ENCODE results near the gene FNDC10. TPM values are rescaled to one million over a fixed set of nuclear protein-coding genes. Genes with fewer than 3 reads are reported as not detected.

Gene FNDC10
- total RNA-seq, 4 donors from 2014 or later: 0.50 to 1.9 (median 0.84) TPM; not detected in 1

GRCh38 chr1:1617925-1618324 is 18.0 kb upstream of the FNDC10 start:
- H3K4me1 ChIP-seq: peaks cover 34 to 55% (median 37%) of the 10 kb centered on the region in 4 donors
- no peak for DNase-seq (ENCODE audit: extremely low spot score)
- no peak overlapping the region for H3K4me3 ChIP-seq
- no peaks in the 10 kb centered on the region for H3K9me3 ChIP-seq
- no peak overlapping the region for H3K27ac ChIP-seq (replicated peaks in 1 of 4)
- peaks cover 4 to 23% (median 15%) of the 10 kb centered on the region in 4 donors for H3K36me3 ChIP-seq
- intact Hi-C loops (cut with DNase I): no loop called here
- H3K27me3 ChIP-seq: no peaks in the 10 kb centered on the region
- WGBS: 93% methylated on average over 5 of the region's 6 CpGs
- TF ChIP-seq POLR2AphosphoS5 (IDR thresholded peaks at IDR 0.05) (no peak), POLR2A (IDR thresholded peaks at IDR 0.05; ENCODE audit: low read depth) (no peak), EP300 (IDR thresholded peaks at IDR 0.05) (no peak)

DNA sequence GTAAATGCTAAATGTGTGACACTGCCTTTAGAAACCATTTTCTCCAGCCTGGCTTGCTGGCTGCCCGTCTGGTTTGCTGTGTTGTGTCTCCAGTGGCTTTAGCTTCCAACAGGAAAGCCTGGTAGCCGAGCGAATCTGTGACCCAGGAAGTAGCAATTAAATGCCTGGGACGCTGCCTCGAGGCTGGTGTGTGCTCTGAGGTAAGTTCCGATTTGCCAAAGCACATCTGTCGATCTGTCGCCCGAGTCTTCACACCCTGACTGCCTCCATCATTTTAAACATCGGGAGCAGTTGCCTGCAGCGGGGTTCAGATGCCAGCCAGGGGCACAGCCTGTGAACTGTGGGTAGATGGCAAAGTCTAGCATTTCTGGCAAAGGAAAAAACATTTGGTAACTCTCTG is 17.6 kb upstream of the FNDC10 start:
- H3K4me1 ChIP-seq: peaks cover 34 to 55% (median 37%) of the 10 kb centered on the region in 4 donors
- 80% methylated on average over 11 of the region's 11 CpGs for WGBS
- TF ChIP-seq EP300 (IDR thresholded peaks at IDR 0.05) (no peak), POLR2AphosphoS5 (IDR thresholded peaks at IDR 0.05) (no peak), CTCF (IDR thresholded peaks at IDR 0.05) (no peak), POLR2A (IDR thresholded peaks at IDR 0.05; ENCODE audit: low read depth) (no peak)

DNA sequence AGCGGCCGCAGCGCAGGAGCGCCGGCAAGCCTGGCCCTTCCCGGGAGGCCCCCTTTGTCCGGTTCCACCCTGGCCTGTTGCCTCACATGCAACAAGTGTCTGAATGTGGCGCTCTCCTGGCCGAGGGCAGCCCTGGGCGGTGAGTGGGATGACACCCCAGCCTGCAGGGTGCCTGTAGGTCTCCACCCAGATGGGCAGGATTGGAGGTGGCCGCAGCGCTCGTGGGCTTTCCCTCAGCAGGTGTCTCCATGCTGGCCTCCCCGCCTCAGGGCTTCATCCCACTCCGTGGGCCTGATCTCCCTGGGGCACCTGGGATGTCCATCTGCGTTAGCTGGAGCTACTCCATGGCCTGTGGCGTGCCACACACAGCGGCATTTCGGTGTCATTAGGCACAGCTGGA is 16.9 kb upstream of the FNDC10 start:
- H3K36me3 ChIP-seq: peaks cover 4 to 23% (median 13%) of the 10 kb centered on the region in 4 donors
- H3K27ac ChIP-seq (replicated peaks in 1 of 4): peak overlapping the region in 2 of 4 donors; percentile 100
- H3K4me1 ChIP-seq: peaks cover 34 to 53% (median 37%) of the 10 kb centered on the region in 4 donors
- H3K4me3 ChIP-seq: peak overlapping the region; percentile 86 to 99 (median 94)
- intact Hi-C loops (cut with DNase I): no loop called here
- H3K9me3 ChIP-seq: no peaks in the 10 kb centered on the region
- DNase-seq (ENCODE audit: extremely low spot score): no peak
- H3K27me3 ChIP-seq: no peaks in the 10 kb centered on the region
- WGBS: 85% methylated on average over 4 of the region's 19 CpGs
- TF ChIP-seq CTCF (IDR thresholded peaks at IDR 0.05) (no peak), POLR2A (IDR thresholded peaks at IDR 0.05; ENCODE audit: low read depth) (no peak), EP300 (IDR thresholded peaks at IDR 0.05) (no peak), POLR2AphosphoS5 (IDR thresholded peaks at IDR 0.05) (no peak)

More for the DNA sequence above, 17.6 kb upstream of the FNDC10 start:
- Histone ChIP-seq H3K9me3 (no peaks in the 10 kb centered on the region), H3K36me3 (peaks cover 4 to 23% (median 13%) of the 10 kb centered on the region in 4 donors), H3K27ac (replicated peaks in 1 of 4) (no peak overlapping the region), H3K27me3 (no peaks in the 10 kb centered on the region), H3K4me3 (no peak overlapping the region)
- intact Hi-C loops (cut with DNase I): no loop called here
- no peak for DNase-seq (ENCODE audit: extremely low spot score)

DNA sequence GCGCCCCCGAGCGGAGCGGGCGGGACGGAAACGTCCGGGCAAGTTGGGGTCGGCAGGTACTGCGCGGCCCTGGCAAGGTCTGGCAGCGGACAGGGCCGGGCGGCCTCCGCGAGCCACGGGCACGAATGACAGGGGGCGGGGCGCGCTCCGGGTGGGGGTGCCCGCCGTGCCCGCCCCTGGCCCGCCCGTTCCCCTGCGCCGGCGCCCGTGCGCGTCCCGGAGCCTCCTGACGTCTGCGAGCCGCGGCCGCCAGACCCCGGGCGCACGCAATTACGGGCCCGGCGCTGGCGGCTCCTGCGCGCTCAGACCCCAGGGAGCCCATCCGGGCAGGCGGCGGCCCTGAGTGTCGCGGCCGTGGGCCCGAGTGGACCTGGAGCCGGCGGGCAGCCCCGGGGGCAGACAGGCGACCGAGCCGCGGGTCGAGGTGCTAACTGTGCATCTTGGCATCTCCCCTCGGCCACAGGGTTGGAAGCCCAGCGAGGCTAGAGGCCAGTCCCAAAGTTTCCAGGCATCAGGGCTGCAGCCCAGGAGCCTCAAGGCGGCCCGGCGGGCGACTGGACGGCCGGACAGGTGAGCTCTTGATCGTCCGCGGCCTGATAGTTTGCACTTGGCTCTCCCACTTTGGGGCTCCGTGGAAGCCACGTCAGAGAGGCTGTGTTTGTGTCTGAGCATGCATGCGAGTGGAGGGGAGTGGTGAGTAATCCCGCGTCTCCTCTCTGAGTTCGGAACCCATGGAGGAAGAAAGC is 16.3 kb upstream of the FNDC10 start:
- 27% methylated on average over 18 of the region's 80 CpGs for WGBS
- H3K36me3 ChIP-seq: peaks cover 4 to 23% (median 13%) of the 10 kb centered on the region in 4 donors
- peak overlapping the region; percentile 99 to 100 (median 100) for H3K27ac ChIP-seq (replicated peaks in 1 of 4)
- no peaks in the 10 kb centered on the region for H3K27me3 ChIP-seq
- no peaks in the 10 kb centered on the region for H3K9me3 ChIP-seq
- peak overlapping the region; percentile 86 to 99 (median 94) for H3K4me3 ChIP-seq
- peaks cover 34 to 47% (median 39%) of the 10 kb centered on the region in 4 donors for H3K4me1 ChIP-seq
- no peak for DNase-seq (ENCODE audit: extremely low spot score)
- TF ChIP-seq EP300 (IDR thresholded peaks at IDR 0.05): no peak
- no peak for TF ChIP-seq POLR2A (IDR thresholded peaks at IDR 0.05; ENCODE audit: low read depth)
- TF ChIP-seq POLR2AphosphoS5 (IDR thresholded peaks at IDR 0.05): no peak
- no peak for TF ChIP-seq CTCF (IDR thresholded peaks at IDR 0.05)
- intact Hi-C loops (cut with DNase I): no loop called here

- intact Hi-C loops (cut with DNase I): loop anchor here (2.0 kb wide), 1 partner anchor 41 kb away; the partner anchor contains the start of gene SSU72
- Histone ChIP-seq H3K36me3 (peaks cover 4 to 23% (median 13%) of the 10 kb centered on the region in 4 donors), H3K4me3 (peak within 1 kb of the TSS; percentile 86 to 99 (median 94)), H3K4me1 (peaks cover 27 to 47% (median 42%) of the 10 kb centered on the region in 4 donors), H3K9me3 (no peaks in the 10 kb centered on the region), H3K27me3 (no peaks in the 10 kb centered on the region), H3K27ac (replicated peaks in 1 of 4) (peak within 1 kb of the TSS; percentile 99 to 100 (median 100))
- 0% methylated on average over 8 of the region's 107 CpGs for WGBS
- TF ChIP-seq EP300 (IDR thresholded peaks at IDR 0.05) (no peak), POLR2AphosphoS5 (IDR thresholded peaks at IDR 0.05) (peak; percentile 92 to 94), POLR2A (IDR thresholded peaks at IDR 0.05; ENCODE audit: low read depth) (peak; percentile 71)
- peak; percentile 98 for DNase-seq (ENCODE audit: extremely low spot score)
These were observed 15.5 kb upstream of the FNDC10 start, which contains the start of gene MIB2 for GRCh38 chr1:1615256-1616044. MIB2 (plus strand) TSS chr1:1615500; CDS start chr1:1623453, 7,953 bp downstream.

All from esophagus muscularis mucosa (tissue), 4 donors.